HCT116 (cell line): ENCODE results near the gene FIP1L1.

ENCODE experiments used
- CBX3 ChIP-seq: IDR thresholded peaks from 2 replicates; pipeline ENCODE4 v1.6.1; 2012; ENCODE audit warnings: low read depth
- CEBPB ChIP-seq: IDR thresholded peaks from 2 replicates; pipeline ENCODE4 v1.6.1; 2012; ENCODE audit warnings: low read depth
- CTCF ChIP-seq, 3 experiments: fragments of 200-600 bp in 1 of 3; sonication (generic) in 1 of 3; IDR thresholded peaks in 2 of 3; conservative IDR thresholded peaks in 1 of 3; 2 replicates each; pipeline ENCODE4 v1.5.1; 2012 to 2017; ENCODE audit warnings: low read depth in 2 of 3, low read length in 2 of 3, antibody characterized with exemption in 1 of 3, borderline replicate concordance in 1 of 3, control low read depth in 1 of 3, mild to moderate bottlenecking in 1 of 3, mixed read lengths in 1 of 3, mixed run types in 1 of 3, moderate library complexity in 1 of 3; ENCODE audit not compliant: insufficient read depth in 1 of 3
- EGR1 ChIP-seq: IDR thresholded peaks from 2 replicates; pipeline ENCODE4 v1.6.1; 2012; ENCODE audit warnings: low read depth
- ELF1 ChIP-seq: IDR thresholded peaks from 2 replicates; pipeline ENCODE4 v1.6.1; 2012; ENCODE audit warnings: low read depth, borderline replicate concordance
- EZH2 ChIP-seq: fragments of 200-600 bp; sonication (generic); IDR thresholded peaks from 2 replicates; pipeline ENCODE4 v1.6.1; 2017; ENCODE audit warnings: antibody characterized with exemption, mixed run types
- JUND ChIP-seq: IDR thresholded peaks from 2 replicates; pipeline ENCODE4 v1.6.1; 2012
- MAX ChIP-seq: IDR thresholded peaks from 2 replicates; pipeline ENCODE4 v1.6.1; 2012
- POLR2A ChIP-seq: IDR thresholded peaks from 2 replicates; pipeline ENCODE4 v1.7.0; 2011; ENCODE audit warnings: borderline replicate concordance; ENCODE audit not compliant: insufficient read depth, insufficient read length; ENCODE audit errors: extremely low read depth
- POLR2AphosphoS5 ChIP-seq: IDR thresholded peaks from 2 replicates; pipeline ENCODE4 v1.6.1; 2011; ENCODE audit warnings: mild to moderate bottlenecking, low read depth, low read length, moderate library complexity
- RAD21 ChIP-seq: IDR thresholded peaks from 2 replicates; pipeline ENCODE4 v1.6.1; 2012; ENCODE audit warnings: low read depth, mild to moderate bottlenecking
- REST ChIP-seq: IDR thresholded peaks from 2 replicates; pipeline ENCODE4 v1.6.1; 2012; ENCODE audit warnings: low read depth
- SIN3A ChIP-seq: IDR thresholded peaks from 2 replicates; pipeline ENCODE4 v1.6.1; 2012; ENCODE audit warnings: low read depth
- YY1 ChIP-seq: IDR thresholded peaks from 2 replicates; pipeline ENCODE4 v1.6.1; 2011; ENCODE audit warnings: low read length, low read depth, moderate library complexity, mild to moderate bottlenecking; ENCODE audit not compliant: insufficient replicate concordance; ENCODE audit errors: extremely low read depth

- TF ChIP-seq POLR2A, result no peak
- no peak for TF ChIP-seq SIN3A
- TF ChIP-seq ELF1, result no peak
- TF ChIP-seq CTCF (IDR thresholded peaks at IDR 0.05 in 2 of 3, conservative IDR thresholded peaks at IDR 0.05 in 1 of 3; ENCODE audit: borderline replicate concordance in 1 of 3, insufficient read depth in 1 of 3, low read depth in 2 of 3, low read length in 2 of 3), result no peak
- TF ChIP-seq POLR2AphosphoS5, result no peak
- no peak for TF ChIP-seq EGR1
- TF ChIP-seq YY1, result no peak
- no peak for TF ChIP-seq CEBPB
- TF ChIP-seq MAX, result no peak
- TF ChIP-seq REST, result no peak
- no peak for TF ChIP-seq CBX3
- no peak for TF ChIP-seq JUND
- no peak for TF ChIP-seq RAD21
- no peak for TF ChIP-seq EZH2
Observed at GRCh38 chr4:53362093-53362492, 15.3 kb upstream of the FIP1L1 start.
